Measurements from ENCODE around the gene GAGE13.
"Not testable (repeated sequence)": the region's sequence is repeated elsewhere in the genome, so short reads cannot be mapped to it uniquely, and the experiment has no call there.

The GAGE13 gene

DNA sequence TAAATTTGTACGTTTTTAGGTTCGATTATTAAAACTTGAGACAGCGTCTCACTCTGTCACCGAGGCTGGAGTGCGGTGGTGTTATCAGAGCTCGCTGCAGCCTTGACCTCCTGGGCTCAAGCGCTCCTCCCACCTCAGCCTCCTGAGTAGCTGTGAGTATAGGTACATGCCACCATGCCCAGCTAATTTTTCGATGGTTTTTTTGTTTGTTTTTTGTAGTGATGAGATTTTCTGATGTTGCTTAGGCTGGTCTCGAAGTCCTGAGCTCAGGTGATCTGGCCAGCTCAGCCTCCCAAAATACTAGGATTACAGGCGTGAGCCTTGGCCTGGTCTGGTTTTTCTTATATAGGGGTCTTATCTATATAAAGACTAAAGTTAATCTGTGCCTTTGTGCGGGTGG, 961 bp upstream of the GAGE13 start:
- H3K9ac ChIP-seq (ENCODE audit: low read length); H3F3A ChIP-seq (ENCODE audit: insufficient read depth); H3K9me2 ChIP-seq (replicated peaks; ENCODE audit: insufficient read depth, low read length); H3K27me3 ChIP-seq (ENCODE audit: low read length); H3K79me2 ChIP-seq (ENCODE audit: insufficient read depth, low read length); H3K9me3 ChIP-seq (ENCODE audit: insufficient read depth, low read length); H3K4me2 ChIP-seq (ENCODE audit: low read depth, low read length, poor library complexity, severe bottlenecking); H3K4me3 ChIP-seq (ENCODE audit: insufficient read depth, low read length, poor library complexity, severe bottlenecking); H3K27ac ChIP-seq (ENCODE audit: low read depth, low read length); H2AFZ ChIP-seq (ENCODE audit: low read depth, low read length, severe bottlenecking); H4K20me1 ChIP-seq (ENCODE audit: low read depth, low read length); H3K36me3 ChIP-seq (ENCODE audit: low read length): not testable (repeated sequence)

DNA sequence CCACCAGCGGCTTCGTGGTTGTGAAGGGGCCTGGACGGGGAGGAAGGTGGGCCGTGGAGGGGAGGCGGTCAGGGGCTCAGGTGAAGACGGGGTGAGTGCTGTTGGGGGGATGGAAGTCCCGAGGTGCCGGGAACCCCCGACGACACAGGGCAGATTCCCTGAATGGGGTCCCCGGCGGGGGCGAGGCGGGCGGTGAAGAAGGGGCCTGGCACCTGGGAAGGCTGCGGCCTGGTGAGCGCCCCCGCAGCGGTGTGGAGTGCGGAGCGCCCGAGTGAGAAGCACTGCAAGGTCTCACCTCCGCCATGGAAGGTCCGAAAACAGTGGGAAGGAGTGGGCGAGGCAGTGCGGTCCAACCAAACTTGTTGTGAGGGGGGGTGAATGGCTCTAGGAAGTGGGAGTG, 459 bp downstream of the GAGE13 start:
- not testable (repeated sequence) for H2AFZ ChIP-seq (ENCODE audit: low read depth, low read length, severe bottlenecking); H3K27ac ChIP-seq (ENCODE audit: low read depth, low read length); H3K4me2 ChIP-seq (ENCODE audit: low read depth, low read length, poor library complexity, severe bottlenecking); H3K9me2 ChIP-seq (replicated peaks; ENCODE audit: insufficient read depth, low read length); H3K36me3 ChIP-seq (ENCODE audit: low read length); H4K20me1 ChIP-seq (ENCODE audit: low read depth, low read length); H3K79me2 ChIP-seq (ENCODE audit: insufficient read depth, low read length); H3K4me3 ChIP-seq (ENCODE audit: insufficient read depth, low read length, poor library complexity, severe bottlenecking); H3K9me3 ChIP-seq (ENCODE audit: insufficient read depth, low read length); H3K9ac ChIP-seq (ENCODE audit: low read length); H3F3A ChIP-seq (ENCODE audit: insufficient read depth); H3K27me3 ChIP-seq (ENCODE audit: low read length)

DNA sequence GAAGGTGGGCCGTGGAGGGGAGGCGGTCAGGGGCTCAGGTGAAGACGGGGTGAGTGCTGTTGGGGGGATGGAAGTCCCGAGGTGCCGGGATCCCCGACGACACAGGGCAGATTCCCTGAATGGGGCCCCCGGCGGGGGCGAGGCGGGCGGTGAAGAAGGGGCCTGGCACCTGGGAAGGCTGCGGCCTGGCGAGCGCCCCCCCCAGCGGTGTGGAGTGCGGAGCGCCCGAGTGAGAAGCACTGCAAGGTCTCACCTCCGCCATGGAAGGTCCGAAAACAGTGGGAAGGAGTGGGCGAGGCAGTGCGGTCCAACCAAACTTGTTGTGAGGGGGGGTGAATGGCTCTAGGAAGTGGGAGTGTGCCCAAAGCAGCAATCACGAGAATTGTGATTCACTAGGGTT, 10.1 kb downstream of the GAGE13 start:
- H3K4me2 ChIP-seq (ENCODE audit: low read depth, low read length, poor library complexity, severe bottlenecking); H3K9ac ChIP-seq (ENCODE audit: low read length); H3K9me2 ChIP-seq (replicated peaks; ENCODE audit: insufficient read depth, low read length); H4K20me1 ChIP-seq (ENCODE audit: low read depth, low read length); H3K36me3 ChIP-seq (ENCODE audit: low read length); H3K9me3 ChIP-seq (ENCODE audit: insufficient read depth, low read length); H3K79me2 ChIP-seq (ENCODE audit: insufficient read depth, low read length); H3K27ac ChIP-seq (ENCODE audit: low read depth, low read length); H2AFZ ChIP-seq (ENCODE audit: low read depth, low read length, severe bottlenecking); H3K4me3 ChIP-seq (ENCODE audit: insufficient read depth, low read length, poor library complexity, severe bottlenecking); H3F3A ChIP-seq (ENCODE audit: insufficient read depth); H3K27me3 ChIP-seq (ENCODE audit: low read length): not testable (repeated sequence)

DNA sequence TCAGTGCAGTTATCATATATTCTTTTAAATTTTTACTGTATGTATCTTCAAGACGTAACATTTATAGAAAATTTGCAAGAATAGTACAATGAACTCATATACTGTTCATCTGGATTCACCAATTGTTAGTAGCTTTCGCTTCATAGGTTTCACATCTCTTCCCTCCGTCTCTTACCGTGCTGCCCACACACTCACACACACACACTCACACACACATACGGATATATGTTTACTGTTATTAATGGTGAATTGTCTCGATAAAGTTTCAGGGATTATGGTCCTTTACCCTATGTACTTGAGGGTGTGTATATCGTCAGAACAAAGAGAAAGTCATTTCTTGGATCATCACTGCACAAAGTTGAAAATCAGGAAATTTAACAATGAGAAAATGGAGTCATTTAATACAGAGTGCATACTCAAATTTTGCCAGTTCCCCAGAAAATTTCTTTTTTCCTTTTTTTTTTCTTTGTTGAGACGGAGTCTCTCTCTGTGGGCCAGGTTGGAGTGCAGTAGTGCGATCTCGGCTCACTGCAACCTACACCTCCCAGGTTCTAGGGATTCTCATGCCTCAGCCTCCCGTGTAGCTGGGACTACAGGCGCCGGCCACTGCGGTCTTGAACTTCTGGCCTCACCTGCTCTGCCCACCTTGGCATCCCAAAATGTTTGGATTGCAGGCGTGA, 13.3 kb downstream of the GAGE13 start:
- not testable (repeated sequence) for H3K4me2 ChIP-seq (ENCODE audit: low read depth, low read length, poor library complexity, severe bottlenecking); H4K20me1 ChIP-seq (ENCODE audit: low read depth, low read length); H3K27me3 ChIP-seq (ENCODE audit: low read length); H3K4me3 ChIP-seq (ENCODE audit: insufficient read depth, low read length, poor library complexity, severe bottlenecking); H2AFZ ChIP-seq (ENCODE audit: low read depth, low read length, severe bottlenecking); H3K9me3 ChIP-seq (ENCODE audit: insufficient read depth, low read length); H3K27ac ChIP-seq (ENCODE audit: low read depth, low read length); H3K36me3 ChIP-seq (ENCODE audit: low read length); H3K9me2 ChIP-seq (replicated peaks; ENCODE audit: insufficient read depth, low read length); H3K79me2 ChIP-seq (ENCODE audit: insufficient read depth, low read length); H3K9ac ChIP-seq (ENCODE audit: low read length); H3F3A ChIP-seq (ENCODE audit: insufficient read depth)

DNA sequence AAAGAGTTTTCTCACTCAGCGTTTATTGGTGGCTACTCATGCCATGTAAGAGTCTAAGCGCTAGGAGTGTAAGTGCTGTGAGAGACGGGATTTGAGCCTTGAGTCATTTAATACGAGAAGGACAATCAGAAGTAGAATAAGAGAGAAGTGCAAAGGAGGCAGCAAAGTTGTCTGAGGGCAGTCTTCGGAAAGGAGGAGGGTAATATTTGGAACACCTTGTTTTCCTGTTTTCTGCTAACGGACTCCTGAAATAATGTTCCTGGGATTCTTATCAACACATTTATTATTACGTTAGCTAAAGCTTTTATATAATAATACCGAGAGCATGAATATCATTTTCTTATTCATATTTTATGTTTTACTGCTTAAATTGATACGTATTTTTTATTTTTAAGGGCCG, 14.0 kb downstream of the GAGE13 start:
- H4K20me1 ChIP-seq (ENCODE audit: low read depth, low read length); H3K4me2 ChIP-seq (ENCODE audit: low read depth, low read length, poor library complexity, severe bottlenecking); H3K9ac ChIP-seq (ENCODE audit: low read length); H3K27me3 ChIP-seq (ENCODE audit: low read length); H3F3A ChIP-seq (ENCODE audit: insufficient read depth); H2AFZ ChIP-seq (ENCODE audit: low read depth, low read length, severe bottlenecking); H3K27ac ChIP-seq (ENCODE audit: low read depth, low read length); H3K9me2 ChIP-seq (replicated peaks; ENCODE audit: insufficient read depth, low read length); H3K4me3 ChIP-seq (ENCODE audit: insufficient read depth, low read length, poor library complexity, severe bottlenecking); H3K36me3 ChIP-seq (ENCODE audit: low read length); H3K79me2 ChIP-seq (ENCODE audit: insufficient read depth, low read length); H3K9me3 ChIP-seq (ENCODE audit: insufficient read depth, low read length): not testable (repeated sequence)

DNA sequence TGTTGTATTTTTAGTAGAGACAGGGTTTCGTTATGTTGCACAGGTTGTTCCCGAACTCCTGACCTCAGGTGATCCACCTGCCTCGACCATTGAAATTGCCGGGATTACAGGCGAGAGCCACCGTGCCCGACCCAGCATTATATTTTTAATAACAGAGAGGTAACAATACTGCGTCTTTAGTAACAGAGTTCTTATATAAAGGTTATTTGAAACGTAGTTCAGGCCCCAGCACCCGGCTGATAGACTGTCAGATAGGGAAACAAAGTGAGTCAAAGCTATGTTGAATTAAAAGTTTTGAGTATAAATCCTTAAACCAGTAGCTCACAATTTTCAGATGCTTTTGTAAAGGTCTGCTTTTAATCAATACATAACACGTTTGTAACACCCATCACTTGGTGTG, 14.8 kb downstream of the GAGE13 start:
- H4K20me1 ChIP-seq (ENCODE audit: low read depth, low read length); H3K79me2 ChIP-seq (ENCODE audit: insufficient read depth, low read length); H3K4me2 ChIP-seq (ENCODE audit: low read depth, low read length, poor library complexity, severe bottlenecking); H2AFZ ChIP-seq (ENCODE audit: low read depth, low read length, severe bottlenecking); H3K27me3 ChIP-seq (ENCODE audit: low read length); H3F3A ChIP-seq (ENCODE audit: insufficient read depth); H3K36me3 ChIP-seq (ENCODE audit: low read length); H3K4me3 ChIP-seq (ENCODE audit: insufficient read depth, low read length, poor library complexity, severe bottlenecking); H3K27ac ChIP-seq (ENCODE audit: low read depth, low read length); H3K9me2 ChIP-seq (replicated peaks; ENCODE audit: insufficient read depth, low read length); H3K9ac ChIP-seq (ENCODE audit: low read length); H3K9me3 ChIP-seq (ENCODE audit: insufficient read depth, low read length): not testable (repeated sequence)

Data from SU-DHL-6 (cell line).